Stimulated activated CD8-positive, alpha-beta memory T cell treated with anti-CD3 and anti-CD28 coated beads, Interleukin-4, amount 100 ng/mL, for 4 hours (primary cell): ENCODE results near the gene TAS2R9.
"Not testable (repeated sequence)": the region's sequence is repeated elsewhere in the genome, so short reads cannot be mapped to it uniquely, and the experiment has no call there.

Source experiments
- DNase-seq, 2 donors: peaks; one replicate each; pipeline ENCODE4 v3.0.0-alpha.2; 2020; ENCODE audit warnings: low read depth in 2 of 2, low spot score in 1 of 2

The TAS2R9 gene

GRCh38 chr12:10810068-10810467 lies at the start of gene TAS2R9:
TSS of gene TAS2R9 (minus strand) at chr12:10810168. CDS start at chr12:10810075, 93 bp downstream.
- no peak for DNase-seq

- no peak for DNase-seq
Observed at GRCh38 chr12:10855807-10856206, 45.8 kb upstream of the TAS2R9 start.

- no peak for DNase-seq
Observed at GRCh38 chr12:10853776-10854175, 43.8 kb upstream of the TAS2R9 start.

GRCh38 chr12:10851243-10851858 lies 41.4 kb upstream of the TAS2R9 start:
- no peak for DNase-seq

GRCh38 chr12:10849425-10849878 lies 39.5 kb upstream of the TAS2R9 start, which contains the start of gene PRR4:
TSS of gene PRR4 (minus strand) at chr12:10849475. CDS start at chr12:10849437, 38 bp downstream.
- no peak for DNase-seq

GRCh38 chr12:10847744-10848143 lies 37.8 kb upstream of the TAS2R9 start:
- DNase-seq: no peak

- no peak for DNase-seq
Observed at GRCh38 chr12:10842862-10843261, 32.9 kb upstream of the TAS2R9 start.

- no peak for DNase-seq
Observed at GRCh38 chr12:10838461-10838860, 28.5 kb upstream of the TAS2R9 start.

- DNase-seq: no peak
Observed at GRCh38 chr12:10829994-10830393, 20.0 kb upstream of the TAS2R9 start.

- DNase-seq: no peak
Observed at GRCh38 chr12:10826258-10826657, 16.3 kb upstream of the TAS2R9 start, which contains the start of gene TAS2R10. TSS of gene TAS2R10 (minus strand) at chr12:10826358. CDS start at chr12:10826269, 89 bp downstream.

GRCh38 chr12:10824957-10825356 lies 15.0 kb upstream of the TAS2R9 start:
- DNase-seq: no peak

GRCh38 chr12:10811883-10812536 lies 2.0 kb upstream of the TAS2R9 start:
- no peak for DNase-seq

- DNase-seq: no peak
Observed at GRCh38 chr12:10807186-10807585, 2.8 kb downstream of the TAS2R9 start, which contains the start of gene TAS2R8. TSS of gene TAS2R8 (minus strand) at chr12:10807286. CDS start at chr12:10806980, 306 bp downstream.

GRCh38 chr12:10802587-10802986 lies 7.4 kb downstream of the TAS2R9 start, which contains the start of gene TAS2R7:
TSS of gene TAS2R7 (minus strand) at chr12:10802627. CDS start at chr12:10802570, 57 bp downstream.
- no peak for DNase-seq

GRCh38 chr12:10801741-10802140 lies 8.2 kb downstream of the TAS2R9 start:
- DNase-seq: no peak

GRCh38 chr12:10794222-10794621 lies 15.7 kb downstream of the TAS2R9 start:
- DNase-seq: no peak

GRCh38 chr12:10791769-10792168 lies 18.2 kb downstream of the TAS2R9 start:
- DNase-seq: not testable (repeated sequence)

- no peak for DNase-seq
Observed at GRCh38 chr12:10783252-10783651, 26.7 kb downstream of the TAS2R9 start.

GRCh38 chr12:10779103-10779502 lies 30.9 kb downstream of the TAS2R9 start:
- no peak for DNase-seq

- no peak for DNase-seq
Observed at GRCh38 chr12:10771132-10771733, 38.7 kb downstream of the TAS2R9 start.

- DNase-seq: no peak
Observed at GRCh38 chr12:10759657-10760056, 50.3 kb downstream of the TAS2R9 start.
